Cardiac septum (tissue), 1 donor: ENCODE results near the gene C2orf81. TPM values are rescaled to one million over a fixed set of nuclear protein-coding genes. Genes with fewer than 3 reads are reported as not detected.

Experiments used
- DNase-seq: peaks from one replicate; pipeline ENCODE4 v3.0.0-alpha.2; 2020; ENCODE audit warnings: low spot score
- intact Hi-C: fragments of 100-400 bp; cut with DNase I; formaldehyde crosslinking; loops from one replicate; pipeline ENCODE4 v1.14.0; 2022
- total RNA-seq: library from RNA; stranded (reverse); fragmentation: NEBNext Ultra II Directional; extraction: Animal tissue kit (Norgen Biotek cat#: 25700); gene quantifications from one replicate; pipeline ENCODE4 v1.2.1, GENCODE V29; 2021
- donor health status: DM: no; HTN: no; CAD: no.

The C2orf81 gene
- total RNA-seq, 1 donor from 2014 or later = 1.1 TPM

- intact Hi-C loops = no loop called here
These were observed 48.7 kb downstream of the C2orf81 start for GRCh38 chr2:74372674-74373073.

GRCh38 chr2:74371421-74371820 lies 50.0 kb downstream of the C2orf81 start:
- intact Hi-C loops = no loop called here
- DNase-seq = no peak

More at GRCh38 chr2:74372674-74373073, 48.7 kb downstream of the C2orf81 start:
- DNase-seq = no peak

DNA sequence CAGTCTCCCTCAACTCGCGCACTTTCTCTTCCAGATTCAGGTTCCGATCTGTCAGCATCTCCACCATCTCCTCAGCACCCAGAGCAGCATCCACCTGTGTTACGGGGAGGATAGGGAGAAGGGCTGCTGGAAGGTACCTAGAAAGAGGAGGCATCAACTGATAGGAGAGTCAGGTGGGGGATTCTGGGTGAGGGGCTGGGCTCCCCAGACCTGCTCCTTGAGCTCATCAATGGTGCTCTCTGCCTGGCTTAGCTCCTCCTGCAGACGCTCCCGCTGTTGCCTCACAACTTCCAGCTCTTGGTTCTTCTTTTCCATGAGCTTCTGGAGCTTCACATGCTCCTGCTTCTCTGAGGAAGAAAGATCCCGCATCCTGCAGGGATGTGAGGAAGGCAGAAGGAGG lies 51.4 kb downstream of the C2orf81 start:
- no peak for DNase-seq
- intact Hi-C loops = no loop called here

DNA sequence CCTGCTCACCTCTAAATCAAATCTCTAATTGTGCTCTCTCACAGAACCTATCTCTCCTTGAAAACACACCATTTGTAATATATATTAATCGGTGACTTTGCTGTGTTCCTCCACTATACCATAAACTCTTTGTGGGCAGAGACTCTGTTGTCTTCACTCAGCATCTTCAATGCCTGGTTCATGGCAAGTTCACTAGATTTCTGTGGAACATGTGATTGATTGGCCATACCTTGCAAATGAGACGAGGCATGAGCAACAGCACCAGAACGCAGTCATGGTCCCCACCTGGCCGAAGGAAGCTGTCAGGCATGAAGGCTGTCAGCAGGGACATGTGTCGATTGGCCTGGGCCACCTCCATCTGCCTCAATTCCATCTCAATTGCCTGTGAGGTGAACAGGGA lies 52.9 kb downstream of the C2orf81 start:
- intact Hi-C loops = no loop called here
- no peak for DNase-seq

DNA sequence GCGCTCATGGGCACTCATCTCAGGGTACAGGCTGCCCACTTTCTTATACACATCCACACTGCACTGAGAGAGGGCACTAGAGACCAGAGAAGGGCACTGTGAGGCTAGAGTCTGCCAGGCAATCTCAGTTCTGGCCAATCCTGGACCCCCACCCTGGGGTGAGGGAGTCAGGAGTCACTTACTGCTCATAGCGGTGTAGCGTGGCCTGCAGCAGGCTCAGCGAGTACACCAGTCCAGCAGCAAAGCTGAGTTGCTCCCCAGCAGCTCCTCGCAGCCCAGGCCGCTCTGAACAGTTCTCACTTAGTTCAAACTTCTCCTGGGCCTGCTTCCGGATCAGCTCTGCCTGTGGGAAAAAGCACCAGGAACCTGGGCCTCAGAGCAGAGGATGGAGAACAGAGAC lies 53.6 kb downstream of the C2orf81 start:
- intact Hi-C loops = no loop called here
- DNase-seq = no peak

- DNase-seq = no peak
- intact Hi-C loops = no loop called here
These were observed 55.4 kb downstream of the C2orf81 start for GRCh38 chr2:74366036-74366435.

DNA sequence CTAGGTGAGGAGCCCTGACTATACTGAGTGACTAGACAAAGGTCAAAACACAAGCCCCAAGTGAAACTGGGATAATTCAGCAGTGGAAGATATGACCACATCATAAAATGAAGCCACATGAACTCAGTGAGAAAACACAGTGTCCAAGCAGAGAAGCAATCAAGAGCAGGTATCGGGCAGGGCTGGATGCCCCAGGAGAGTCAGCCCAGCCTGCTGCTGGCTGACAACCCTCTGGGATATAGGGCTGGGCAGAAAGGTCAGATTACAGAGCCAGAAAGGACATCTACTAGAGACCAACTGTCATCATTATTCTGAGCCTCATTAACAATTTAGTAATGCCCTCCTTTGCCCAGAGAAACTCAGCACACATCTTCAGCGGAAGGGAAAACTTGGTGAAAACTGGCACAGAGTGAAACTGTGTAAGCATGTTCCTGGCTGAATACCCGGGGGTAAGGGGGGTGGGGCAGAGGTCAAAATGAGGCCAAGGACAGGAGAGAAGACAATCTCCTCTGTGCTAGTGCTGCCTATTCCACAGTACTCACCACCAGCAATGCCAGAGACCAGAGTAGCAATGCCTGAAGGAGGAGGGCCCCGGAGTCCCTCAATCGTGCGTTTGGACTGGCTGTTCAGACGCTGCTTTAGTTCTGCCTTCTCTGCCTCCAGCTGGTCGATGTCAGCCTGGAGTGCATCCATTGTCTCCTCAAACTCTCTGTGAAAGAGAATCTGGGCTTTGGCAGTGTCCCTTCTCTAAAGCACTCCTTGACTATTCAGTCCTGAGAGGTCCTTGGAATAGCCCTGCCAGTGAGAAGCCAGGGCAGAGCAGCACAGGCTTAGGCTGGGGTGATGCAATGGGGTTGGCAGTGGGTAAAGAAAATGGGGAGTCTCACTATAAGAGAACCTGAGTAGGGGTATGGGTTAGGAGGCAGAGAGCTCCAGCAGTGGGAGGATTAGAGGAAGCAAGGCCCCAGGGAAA lies 56.6 kb downstream of the C2orf81 start:
- DNase-seq = no peak
- intact Hi-C loops = no loop called here

Other genes with a start within 250 kb of the C2orf81 start
- gene MOB1A, start 242.7 kb downstream of the C2orf81 start, total RNA-seq = 66.9 TPM
- gene MTHFD2, start 223.0 kb downstream of the C2orf81 start, total RNA-seq = 26.8 TPM
- gene SLC4A5, start 78.2 kb downstream of the C2orf81 start, total RNA-seq = 3.6 TPM
- gene DCTN1, start 41.3 kb downstream of the C2orf81 start, total RNA-seq = 233 TPM
- gene WDR54, start 111 bp upstream of the C2orf81 start, total RNA-seq = 2.6 TPM
- 18.5 TPM for gene RTKN, start 20.3 kb upstream of the C2orf81 start, total RNA-seq
- 18.0 TPM for gene INO80B, start 33.5 kb upstream of the C2orf81 start, total RNA-seq
- 47.7 TPM for gene WBP1, start 36.8 kb upstream of the C2orf81 start, total RNA-seq
- 20.6 TPM for gene MOGS, start 43.8 kb upstream of the C2orf81 start, total RNA-seq
- 134 TPM for gene MRPL53, start 51.1 kb upstream of the C2orf81 start, total RNA-seq
- 8.0 TPM for gene CCDC142, start 61.4 kb upstream of the C2orf81 start, total RNA-seq
- 11.2 TPM for gene TTC31, start 61.5 kb upstream of the C2orf81 start, total RNA-seq
- 0.51 TPM for gene LBX2, start 78.0 kb upstream of the C2orf81 start, total RNA-seq
- 11.4 TPM for gene PCGF1, start 86.1 kb upstream of the C2orf81 start, total RNA-seq
- not detected for gene TLX2, start 92.8 kb upstream of the C2orf81 start, total RNA-seq
- not detected for gene DQX1, start 104.6 kb upstream of the C2orf81 start, total RNA-seq
- gene AUP1, start 108.1 kb upstream of the C2orf81 start, total RNA-seq = 50.0 TPM
- gene HTRA2, start 108.3 kb upstream of the C2orf81 start, total RNA-seq = 25.0 TPM
- gene LOXL3, start 132.3 kb upstream of the C2orf81 start, total RNA-seq = 2.8 TPM
- 3.9 TPM for gene DOK1, start 133.1 kb upstream of the C2orf81 start, total RNA-seq
- not detected for gene M1AP, start 226.7 kb upstream of the C2orf81 start, total RNA-seq
- gene SEMA4F, start 232.6 kb upstream of the C2orf81 start, total RNA-seq = 3.0 TPM